ENCODE results near the gene INVS. TPM values are rescaled to one million over a fixed set of nuclear protein-coding genes. Genes with fewer than 3 reads are reported as not detected.
A peak's percentile ranks its signal among the peaks of the same experiment; 100 is the strongest.
"Not testable (repeated sequence)": the region's sequence is repeated elsewhere in the genome, so short reads cannot be mapped to it uniquely, and the experiment has no call there.

Gene INVS
- total RNA-seq, 1 donor from 2014 or later = 34.0 TPM

DNA sequence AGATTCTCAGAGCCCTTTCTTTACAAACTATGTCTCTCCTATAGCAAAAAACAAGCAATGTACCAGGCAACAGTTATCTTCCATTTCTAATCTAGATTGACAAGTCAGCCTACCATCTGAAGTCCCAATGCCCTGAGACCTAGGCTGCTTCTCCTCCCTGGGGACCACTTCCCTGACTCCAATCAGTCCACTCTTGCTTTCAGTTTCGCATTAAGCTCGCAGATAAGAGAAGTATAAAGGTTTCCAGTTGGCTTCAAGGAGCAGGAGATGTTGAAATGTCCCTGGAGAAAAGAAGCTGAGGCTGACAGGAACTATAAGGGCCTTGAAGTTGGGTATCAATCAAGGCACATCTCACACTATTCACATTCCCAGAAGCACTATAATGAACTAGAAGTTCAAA, 32.5 kb upstream of the INVS start:
- ChIA-PET CTCF (no interaction called here), POLR2A (interaction anchor here (1.0 kb wide), 1 partner anchor 18 kb away, joined by 3 read pairs; no protein-coding TSS in a partner anchor)
- Mint-ChIP-seq H3K4me1 (peaks cover 45% of the 10 kb centered on the region), H3K36me3 (ENCODE audit: low read depth) (peaks cover 8% of the 10 kb centered on the region), H3K4me3 (peak overlapping the region; percentile 28), H3K9me3 (no peaks in the 10 kb centered on the region), H3K27ac (peak overlapping the region; percentile 27), H3K27me3 (no peaks in the 10 kb centered on the region)
- no peak for DNase-seq
- intact Hi-C loops (cut with micrococcal nuclease) = no loop called here
- TF ChIP-seq, protein P1, sequence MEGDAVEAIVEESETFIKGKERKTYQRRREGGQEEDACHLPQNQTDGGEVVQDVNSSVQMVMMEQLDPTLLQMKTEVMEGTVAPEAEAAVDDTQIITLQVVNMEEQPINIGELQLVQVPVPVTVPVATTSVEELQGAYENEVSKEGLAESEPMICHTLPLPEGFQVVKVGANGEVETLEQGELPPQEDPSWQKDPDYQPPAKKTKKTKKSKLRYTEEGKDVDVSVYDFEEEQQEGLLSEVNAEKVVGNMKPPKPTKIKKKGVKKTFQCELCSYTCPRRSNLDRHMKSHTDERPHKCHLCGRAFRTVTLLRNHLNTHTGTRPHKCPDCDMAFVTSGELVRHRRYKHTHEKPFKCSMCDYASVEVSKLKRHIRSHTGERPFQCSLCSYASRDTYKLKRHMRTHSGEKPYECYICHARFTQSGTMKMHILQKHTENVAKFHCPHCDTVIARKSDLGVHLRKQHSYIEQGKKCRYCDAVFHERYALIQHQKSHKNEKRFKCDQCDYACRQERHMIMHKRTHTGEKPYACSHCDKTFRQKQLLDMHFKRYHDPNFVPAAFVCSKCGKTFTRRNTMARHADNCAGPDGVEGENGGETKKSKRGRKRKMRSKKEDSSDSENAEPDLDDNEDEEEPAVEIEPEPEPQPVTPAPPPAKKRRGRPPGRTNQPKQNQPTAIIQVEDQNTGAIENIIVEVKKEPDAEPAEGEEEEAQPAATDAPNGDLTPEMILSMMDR (IDR thresholded peaks at IDR 0.05) = no peak
- peak; percentile 66 for ATAC-seq (ENCODE audit: low read depth)

DNA sequence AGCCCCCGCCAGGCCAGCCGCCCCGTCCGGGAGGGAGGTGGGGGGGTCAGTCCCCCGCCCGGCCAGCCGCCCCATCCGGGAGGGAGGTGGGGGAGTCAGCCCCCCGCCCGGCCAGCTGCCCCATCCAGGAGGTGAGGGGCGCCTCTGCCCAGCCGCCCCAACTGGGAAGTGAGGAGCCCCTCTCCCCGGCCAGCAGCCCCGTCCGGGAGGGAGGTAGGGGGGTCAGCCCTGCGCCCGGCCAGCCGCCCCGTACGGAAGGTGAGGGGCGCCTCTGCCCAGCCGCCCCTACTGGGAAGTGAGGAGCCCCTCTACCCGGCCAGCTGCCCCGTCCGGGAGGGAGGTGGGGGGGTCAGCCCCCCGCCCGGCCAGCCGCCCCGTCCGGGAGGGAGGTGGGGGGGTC, 31.1 kb upstream of the INVS start:
- H3K9me3 Mint-ChIP-seq; DNase-seq; H3K27ac Mint-ChIP-seq; H3K36me3 Mint-ChIP-seq (ENCODE audit: low read depth); CTCF ChIA-PET; ATAC-seq (ENCODE audit: low read depth); H3K27me3 Mint-ChIP-seq; H3K4me3 Mint-ChIP-seq; POLR2A ChIA-PET; intact Hi-C loops (cut with micrococcal nuclease): not testable (repeated sequence)
- H3K4me1 Mint-ChIP-seq = peaks cover 55% of the 10 kb centered on the region

- H3K27me3 Mint-ChIP-seq; ATAC-seq (ENCODE audit: low read depth); H3K4me3 Mint-ChIP-seq; CTCF ChIA-PET; POLR2A ChIA-PET; H3K27ac Mint-ChIP-seq; H3K9me3 Mint-ChIP-seq; DNase-seq; intact Hi-C loops (cut with micrococcal nuclease): not testable (repeated sequence)
- Mint-ChIP-seq H3K36me3 (ENCODE audit: low read depth) (peaks cover 12% of the 10 kb centered on the region), H3K4me1 (peaks cover 52% of the 10 kb centered on the region)
Measured at GRCh38 chr9:100069068-100069467, 30.0 kb upstream of the INVS start.

GRCh38 chr9:100070104-100071041, 28.7 kb upstream of the INVS start:
- CTCF ChIA-PET = no interaction called here
- intact Hi-C loops (cut with micrococcal nuclease) = no loop called here
- TF ChIP-seq, protein P1 (IDR thresholded peaks at IDR 0.05) = no peak
- Mint-ChIP-seq H3K9me3 (no peaks in the 10 kb centered on the region), H3K36me3 (ENCODE audit: low read depth) (peaks cover 10% of the 10 kb centered on the region), H3K4me1 (peaks cover 53% of the 10 kb centered on the region), H3K4me3 (no peak overlapping the region), H3K27me3 (no peaks in the 10 kb centered on the region), H3K27ac (no peak overlapping the region)
- POLR2A ChIA-PET = interaction anchor here (0.7 kb wide), 1 partner anchor 114 kb away, joined by 4 read pairs; no protein-coding TSS in a partner anchor
- ATAC-seq (ENCODE audit: low read depth) = no peak
- DNase-seq = no peak

GRCh38 chr9:100071271-100071670, 27.8 kb upstream of the INVS start:
- H3K4me3 Mint-ChIP-seq = no peak overlapping the region
- CTCF ChIA-PET = no interaction called here
- H3K4me1 Mint-ChIP-seq = peaks cover 53% of the 10 kb centered on the region
- H3K27me3 Mint-ChIP-seq = no peaks in the 10 kb centered on the region
- H3K27ac Mint-ChIP-seq = no peak overlapping the region
- TF ChIP-seq, protein P1 (IDR thresholded peaks at IDR 0.05) = no peak
- ATAC-seq (ENCODE audit: low read depth) = no peak
- DNase-seq = no peak
- H3K36me3 Mint-ChIP-seq (ENCODE audit: low read depth) = peaks cover 11% of the 10 kb centered on the region
- POLR2A ChIA-PET = no interaction called here
- intact Hi-C loops (cut with micrococcal nuclease) = no loop called here
- H3K9me3 Mint-ChIP-seq = no peaks in the 10 kb centered on the region

GRCh38 chr9:100072805-100073204, 26.2 kb upstream of the INVS start:
- ChIA-PET POLR2A (no interaction called here), CTCF (no interaction called here)
- Mint-ChIP-seq H3K4me1 (peaks cover 59% of the 10 kb centered on the region), H3K27ac (no peak overlapping the region), H3K4me3 (no peak overlapping the region), H3K36me3 (ENCODE audit: low read depth) (peaks cover 15% of the 10 kb centered on the region), H3K27me3 (no peaks in the 10 kb centered on the region), H3K9me3 (no peaks in the 10 kb centered on the region)
- ATAC-seq (ENCODE audit: low read depth) (no peak), DNase-seq (no peak)
- TF ChIP-seq, protein P1 (IDR thresholded peaks at IDR 0.05) = no peak
- intact Hi-C loops (cut with micrococcal nuclease) = no loop called here
